ENCODE measurements around the gene ONECUT3.

DNA sequence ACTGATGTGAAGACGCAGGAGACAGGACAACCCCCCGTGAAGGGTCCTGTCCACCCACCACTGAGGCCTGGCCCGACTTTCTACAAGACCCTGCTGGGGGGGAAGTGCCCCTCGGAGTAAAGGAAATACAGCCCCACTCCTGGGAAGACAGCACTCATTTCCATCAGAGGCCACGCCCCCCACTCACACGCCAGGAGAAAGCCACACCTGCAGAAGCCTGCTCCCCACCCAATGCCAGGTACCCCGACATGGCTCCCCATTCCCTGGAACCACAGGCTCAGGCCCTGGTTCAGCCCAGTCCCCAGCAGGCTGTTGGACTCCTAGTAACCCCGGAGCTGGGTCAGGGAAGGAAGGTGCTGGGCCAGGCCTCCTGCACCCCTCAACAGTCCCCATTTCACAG, 69.7 kb downstream of the ONECUT3 start:
- TF ChIP-seq, protein P1, sequence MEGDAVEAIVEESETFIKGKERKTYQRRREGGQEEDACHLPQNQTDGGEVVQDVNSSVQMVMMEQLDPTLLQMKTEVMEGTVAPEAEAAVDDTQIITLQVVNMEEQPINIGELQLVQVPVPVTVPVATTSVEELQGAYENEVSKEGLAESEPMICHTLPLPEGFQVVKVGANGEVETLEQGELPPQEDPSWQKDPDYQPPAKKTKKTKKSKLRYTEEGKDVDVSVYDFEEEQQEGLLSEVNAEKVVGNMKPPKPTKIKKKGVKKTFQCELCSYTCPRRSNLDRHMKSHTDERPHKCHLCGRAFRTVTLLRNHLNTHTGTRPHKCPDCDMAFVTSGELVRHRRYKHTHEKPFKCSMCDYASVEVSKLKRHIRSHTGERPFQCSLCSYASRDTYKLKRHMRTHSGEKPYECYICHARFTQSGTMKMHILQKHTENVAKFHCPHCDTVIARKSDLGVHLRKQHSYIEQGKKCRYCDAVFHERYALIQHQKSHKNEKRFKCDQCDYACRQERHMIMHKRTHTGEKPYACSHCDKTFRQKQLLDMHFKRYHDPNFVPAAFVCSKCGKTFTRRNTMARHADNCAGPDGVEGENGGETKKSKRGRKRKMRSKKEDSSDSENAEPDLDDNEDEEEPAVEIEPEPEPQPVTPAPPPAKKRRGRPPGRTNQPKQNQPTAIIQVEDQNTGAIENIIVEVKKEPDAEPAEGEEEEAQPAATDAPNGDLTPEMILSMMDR (IDR thresholded peaks at IDR 0.05), result no peak
- no peak for TF ChIP-seq POLR2A (IDR thresholded peaks at IDR 0.05)
